Hepatocyte (in vitro differentiated cells): ENCODE data around the gene BLID. TPM values are rescaled to one million over a fixed set of nuclear protein-coding genes. Genes with fewer than 3 reads are reported as not detected.
A peak's percentile ranks its signal among the peaks of the same experiment; 100 is the strongest.

Source experiments
- DNase-seq: peaks from one replicate; pipeline ENCODE4 v3.0.0-alpha.2; 2016; ENCODE audit warnings: low spot score
- H2AFZ ChIP-seq: fragments of 200-600 bp; sonication (generic); 2 replicates; pipeline ENCODE4 v1.6.0; 2016; ENCODE audit warnings: antibody characterized with exemption, mild to moderate bottlenecking
- H3K27ac ChIP-seq: fragments of 200-600 bp; sonication (generic); 2 replicates; pipeline ENCODE4 v1.5.1; 2016; ENCODE audit warnings: mild to moderate bottlenecking
- H3K27me3 ChIP-seq: fragments of 200-600 bp; sonication (generic); 2 replicates; pipeline ENCODE4 v1.6.1; 2016
- H3K36me3 ChIP-seq: fragments of 200-600 bp; sonication (generic); replicated peaks from 2 replicates; pipeline ENCODE4 v1.5.1; 2016; ENCODE audit warnings: low read depth; ENCODE audit not compliant: insufficient read depth
- H3K4me1 ChIP-seq: fragments of 200-600 bp; sonication (generic); 2 replicates; pipeline ENCODE4 v1.5.1; 2016; ENCODE audit warnings: mild to moderate bottlenecking, moderate library complexity; ENCODE audit not compliant: insufficient read depth
- H3K4me2 ChIP-seq: fragments of 200-600 bp; sonication (generic); 2 replicates; pipeline ENCODE4 v1.6.0; 2016
- H3K4me3 ChIP-seq: fragments of 200-600 bp; sonication (generic); 2 replicates; pipeline ENCODE4 v1.5.1; 2016; ENCODE audit warnings: mild to moderate bottlenecking
- H3K79me2 ChIP-seq: fragments of 200-600 bp; sonication (generic); 2 replicates; pipeline ENCODE4 v1.6.0; 2017; ENCODE audit warnings: mild to moderate bottlenecking
- H3K9me2 ChIP-seq: fragments of 200-600 bp; sonication (generic); replicated peaks from 2 replicates; pipeline ENCODE4 v1.6.0; 2017; ENCODE audit warnings: mild to moderate bottlenecking; ENCODE audit not compliant: insufficient read depth
- H3K9me3 ChIP-seq: fragments of 200-600 bp; sonication (generic); 2 replicates; pipeline ENCODE4 v1.5.1; 2016; ENCODE audit warnings: low read depth, mild to moderate bottlenecking
- H4K20me1 ChIP-seq: fragments of 200-600 bp; sonication (generic); 2 replicates; pipeline ENCODE4 v1.6.0; 2016; ENCODE audit warnings: mild to moderate bottlenecking; ENCODE audit not compliant: insufficient read depth, poor library complexity, severe bottlenecking
- EZH2 ChIP-seq: fragments of 200-600 bp; sonication (generic); IDR thresholded peaks from 2 replicates; pipeline ENCODE4 v1.6.1; 2016; ENCODE audit warnings: antibody characterized with exemption, mild to moderate bottlenecking, borderline replicate concordance
- EZH2phosphoT487 ChIP-seq: fragments of 200-600 bp; sonication (generic); IDR thresholded peaks from one replicate; pipeline ENCODE4 v1.6.1; 2018; ENCODE audit warnings: antibody characterized with exemption, mild to moderate bottlenecking, low read depth, moderate library complexity; ENCODE audit not compliant: unreplicated experiment, severe bottlenecking
- WGBS: methylation state at CpG from one replicate; pipeline ENCODE4 v1.1.6; 2016; ENCODE audit warnings: low lambda C conversion rate; ENCODE audit errors: missing lambda C conversion rate; 5-methylcytosine and 5-hydroxymethylcytosine counted together
- polyA plus RNA-seq: library from polyadenylated mRNA; unstranded; fragments of >200 nt; fragmentation: Nextera tagmentation; extraction: Ambion mirVana; gene quantifications from 2 replicates; pipeline ENCODE4 v1.2.1, GENCODE V29; 2016
- total RNA-seq: library from RNA; depleted of rRNA; stranded (reverse); fragments of >200 nt; gene quantifications from 2 replicates; pipeline ENCODE4 v1.2.3, GENCODE V29; 2014
- TF ChIP-seq, protein P1 (sequence below): fragments of 200-600 bp; sonication (generic); IDR thresholded peaks from 2 replicates; pipeline ENCODE4 v1.5.1; 2016; ENCODE audit warnings: antibody characterized with exemption, mild to moderate bottlenecking; ENCODE audit not compliant: poor library complexity

BLID gene
- total and polyA plus RNA-seq, 2 experiments from 2014 or later = 0.41 to 2.3 TPM

DNA sequence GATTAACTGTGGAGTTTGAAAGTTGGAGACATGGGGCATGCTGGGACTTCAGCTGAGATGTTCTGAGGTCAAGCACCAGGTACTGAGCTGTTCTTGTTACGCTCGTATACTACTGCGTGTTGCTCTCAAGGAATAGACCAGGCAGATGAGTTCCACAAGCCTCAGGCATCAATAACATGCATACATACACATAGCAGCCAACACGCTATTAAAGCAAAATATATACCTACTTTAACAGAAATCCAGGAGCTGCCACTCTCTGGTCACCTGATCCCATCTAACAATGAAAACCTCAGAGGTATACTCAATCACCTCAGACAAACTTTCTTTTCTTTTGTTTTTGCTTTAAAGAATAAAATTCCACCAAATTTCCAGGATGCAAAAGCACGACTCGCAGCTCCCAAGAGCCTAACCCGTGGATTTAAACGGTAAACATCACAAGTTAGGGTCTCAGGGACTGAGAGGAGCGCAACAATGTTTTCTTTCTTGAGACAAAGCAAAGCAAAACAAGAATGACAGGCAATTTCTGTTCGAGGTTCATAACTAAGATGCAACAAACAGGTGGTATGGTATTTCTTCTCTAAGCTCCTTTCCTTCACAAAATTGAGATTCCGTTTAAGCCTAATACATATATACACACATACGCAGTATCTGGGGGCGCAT lies 16.5 kb downstream of the BLID start:
- H3K36me3 ChIP-seq = no peaks in the 10 kb centered on the region
- H3K4me3 ChIP-seq = peak overlapping the region; percentile 70
- no peak for DNase-seq
- peak overlapping the region; percentile 70 for H3K4me2 ChIP-seq
- H3K27ac ChIP-seq = peak overlapping the region; percentile 92
- WGBS = 30% methylated on average over 13 of the region's 13 CpGs
- TF ChIP-seq EZH2phosphoT487 = no peak
- TF ChIP-seq EZH2 = peak; percentile 7
- H2AFZ ChIP-seq = no peak overlapping the region
- H3K27me3 ChIP-seq = peaks cover 13% of the 10 kb centered on the region
- H4K20me1 ChIP-seq = no peaks in the 10 kb centered on the region
- no peaks in the 10 kb centered on the region for H3K9me2 ChIP-seq
- H3K79me2 ChIP-seq = peaks cover 65% of the 10 kb centered on the region
- no peaks in the 10 kb centered on the region for H3K4me1 ChIP-seq
- no peaks in the 10 kb centered on the region for H3K9me3 ChIP-seq

DNA sequence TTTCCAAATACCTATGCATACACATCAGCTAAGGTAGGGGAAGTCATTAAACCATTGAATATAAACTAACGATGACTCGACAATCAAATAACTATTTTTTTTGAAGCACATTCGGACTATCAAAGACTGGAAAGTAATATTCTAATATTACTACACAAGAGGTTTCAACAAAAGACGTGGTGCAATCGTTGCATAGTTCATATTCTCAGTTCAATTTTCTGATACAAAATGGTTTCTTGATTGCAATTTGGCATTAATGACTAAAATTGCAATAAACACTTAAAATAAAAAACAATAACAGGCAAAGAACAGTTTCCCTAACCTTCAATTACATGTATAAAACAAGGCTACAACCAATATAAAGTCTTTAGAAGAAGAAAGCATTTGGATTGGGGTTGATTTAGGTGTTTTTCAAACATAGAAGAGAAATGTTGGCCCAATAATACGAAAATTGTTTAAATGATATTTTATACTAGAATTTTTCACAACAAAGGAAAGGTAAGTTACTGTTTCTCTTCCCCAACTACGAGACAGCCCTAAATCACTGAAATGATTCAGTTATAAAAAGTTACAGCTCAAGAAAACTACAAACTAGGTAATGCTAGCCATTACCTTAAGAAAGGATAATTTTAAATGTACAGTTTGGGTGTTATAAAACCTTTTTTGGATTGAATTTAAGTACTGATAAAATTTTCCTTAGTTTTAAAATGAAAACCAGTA lies 17.6 kb downstream of the BLID start:
- Histone ChIP-seq H2AFZ (no peak overlapping the region), H4K20me1 (peaks cover 4% of the 10 kb centered on the region), H3K27me3 (peaks cover 13% of the 10 kb centered on the region), H3K4me3 (peak overlapping the region; percentile 70), H3K9me2 (no peaks in the 10 kb centered on the region), H3K79me2 (peaks cover 76% of the 10 kb centered on the region), H3K4me2 (peak overlapping the region; percentile 70), H3K4me1 (no peaks in the 10 kb centered on the region), H3K36me3 (no peaks in the 10 kb centered on the region), H3K9me3 (no peaks in the 10 kb centered on the region), H3K27ac (peak overlapping the region; percentile 92)
- DNase-seq = no peak
- TF ChIP-seq EZH2phosphoT487 (no peak), EZH2 (no peak)
- TF ChIP-seq, protein P1, sequence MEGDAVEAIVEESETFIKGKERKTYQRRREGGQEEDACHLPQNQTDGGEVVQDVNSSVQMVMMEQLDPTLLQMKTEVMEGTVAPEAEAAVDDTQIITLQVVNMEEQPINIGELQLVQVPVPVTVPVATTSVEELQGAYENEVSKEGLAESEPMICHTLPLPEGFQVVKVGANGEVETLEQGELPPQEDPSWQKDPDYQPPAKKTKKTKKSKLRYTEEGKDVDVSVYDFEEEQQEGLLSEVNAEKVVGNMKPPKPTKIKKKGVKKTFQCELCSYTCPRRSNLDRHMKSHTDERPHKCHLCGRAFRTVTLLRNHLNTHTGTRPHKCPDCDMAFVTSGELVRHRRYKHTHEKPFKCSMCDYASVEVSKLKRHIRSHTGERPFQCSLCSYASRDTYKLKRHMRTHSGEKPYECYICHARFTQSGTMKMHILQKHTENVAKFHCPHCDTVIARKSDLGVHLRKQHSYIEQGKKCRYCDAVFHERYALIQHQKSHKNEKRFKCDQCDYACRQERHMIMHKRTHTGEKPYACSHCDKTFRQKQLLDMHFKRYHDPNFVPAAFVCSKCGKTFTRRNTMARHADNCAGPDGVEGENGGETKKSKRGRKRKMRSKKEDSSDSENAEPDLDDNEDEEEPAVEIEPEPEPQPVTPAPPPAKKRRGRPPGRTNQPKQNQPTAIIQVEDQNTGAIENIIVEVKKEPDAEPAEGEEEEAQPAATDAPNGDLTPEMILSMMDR = no peak
- WGBS = 59% methylated on average over 7 of the region's 7 CpGs

DNA sequence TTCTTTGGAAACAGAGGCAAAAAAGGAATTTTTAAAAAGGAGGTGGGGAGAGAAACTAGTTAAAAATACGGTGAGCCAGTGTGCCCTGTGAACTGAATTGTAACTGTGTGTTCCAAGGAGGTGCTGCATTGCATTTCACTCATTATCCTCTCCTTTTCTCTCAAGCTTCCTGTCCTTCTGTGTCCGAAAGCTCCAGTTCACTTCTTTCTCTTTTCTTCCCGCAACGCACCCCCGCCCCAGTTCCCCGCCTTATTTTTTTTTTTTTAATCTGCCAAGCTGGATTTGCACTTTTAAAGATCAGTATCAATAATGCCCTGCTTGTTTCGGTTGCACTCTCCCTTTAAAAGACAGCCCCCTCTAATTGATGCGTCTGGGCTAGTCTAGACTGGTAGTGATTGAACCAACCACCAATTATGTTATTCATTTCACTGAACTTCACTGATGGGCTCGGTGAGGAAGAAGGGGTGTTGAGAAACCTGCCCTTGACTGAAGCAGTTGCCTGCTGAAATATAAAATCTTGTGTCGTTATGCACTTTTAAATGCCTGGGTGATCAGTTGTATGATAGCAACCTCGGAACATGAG lies 18.5 kb downstream of the BLID start:
- Histone ChIP-seq H3K9me2 (no peaks in the 10 kb centered on the region), H3K27me3 (peaks cover 13% of the 10 kb centered on the region), H3K4me2 (peak overlapping the region; percentile 70), H3K79me2 (peaks cover 85% of the 10 kb centered on the region), H3K4me3 (peak overlapping the region; percentile 70), H3K36me3 (no peaks in the 10 kb centered on the region), H4K20me1 (peaks cover 4% of the 10 kb centered on the region), H3K27ac (peak overlapping the region; percentile 92), H3K9me3 (no peaks in the 10 kb centered on the region), H2AFZ (no peak overlapping the region), H3K4me1 (no peaks in the 10 kb centered on the region)
- TF ChIP-seq, protein P1 = no peak
- TF ChIP-seq EZH2 = no peak
- WGBS = 35% methylated on average over 11 of the region's 11 CpGs
- no peak for DNase-seq
